HT1080 (cell line): ENCODE measurements around the gene TMED9. TPM values are rescaled to one million over a fixed set of nuclear protein-coding genes. Genes with fewer than 3 reads are reported as not detected.

ENCODE experiments used
- total RNA-seq: library from RNA; depleted of rRNA; stranded (reverse); fragments of >200 nt; shearing (Covaris generic); gene quantifications from 2 replicates; pipeline ENCODE4 v1.2.3, GENCODE V29; 2014; rRNA removed

TMED9 gene
- total RNA-seq, 1 experiment from 2014 or later: 164 TPM

Other genes starting within 250 kb of the TMED9 start
- 213 and 237 TPM in 2 replicates for gene LMAN2, start 240.5 kb upstream of the TMED9 start, total RNA-seq
- 27.7 and 29.8 TPM in 2 replicates for gene RGS14, start 234.3 kb upstream of the TMED9 start, total RNA-seq
- 0.10 and 0.34 TPM in 2 replicates for gene SLC34A1, start 207.8 kb upstream of the TMED9 start, total RNA-seq
- gene PFN3, start 191.5 kb upstream of the TMED9 start, total RNA-seq: not detected in 2 replicates
- gene F12, start 182.6 kb upstream of the TMED9 start, total RNA-seq: 8.5 and 15.2 TPM in 2 replicates
- gene GRK6, start 165.5 kb upstream of the TMED9 start, total RNA-seq: 42.3 and 46.2 TPM in 2 replicates
- gene PRR7, start 145.4 kb upstream of the TMED9 start, total RNA-seq: 34.3 and 43.4 TPM in 2 replicates
- gene DBN1, start 118.6 kb upstream of the TMED9 start, total RNA-seq: 108 and 118 TPM in 2 replicates
- 262 and 269 TPM in 2 replicates for gene PDLIM7, start 94.6 kb upstream of the TMED9 start, total RNA-seq
- 2.3 and 4.4 TPM in 2 replicates for gene DOK3, start 82.4 kb upstream of the TMED9 start, total RNA-seq
- gene DDX41, start 75.2 kb upstream of the TMED9 start, total RNA-seq: 131 and 135 TPM in 2 replicates
- gene FAM193B, start 37.6 kb upstream of the TMED9 start, total RNA-seq: 17.4 and 23.1 TPM in 2 replicates
- 43.1 and 47.7 TPM in 2 replicates for gene B4GALT7, start 7.9 kb downstream of the TMED9 start, total RNA-seq
- 1.4 and 3.5 TPM in 2 replicates for gene FAM153A, start 190.7 kb downstream of the TMED9 start, total RNA-seq